Measurements from ENCODE around the gene RTCA.

DNA sequence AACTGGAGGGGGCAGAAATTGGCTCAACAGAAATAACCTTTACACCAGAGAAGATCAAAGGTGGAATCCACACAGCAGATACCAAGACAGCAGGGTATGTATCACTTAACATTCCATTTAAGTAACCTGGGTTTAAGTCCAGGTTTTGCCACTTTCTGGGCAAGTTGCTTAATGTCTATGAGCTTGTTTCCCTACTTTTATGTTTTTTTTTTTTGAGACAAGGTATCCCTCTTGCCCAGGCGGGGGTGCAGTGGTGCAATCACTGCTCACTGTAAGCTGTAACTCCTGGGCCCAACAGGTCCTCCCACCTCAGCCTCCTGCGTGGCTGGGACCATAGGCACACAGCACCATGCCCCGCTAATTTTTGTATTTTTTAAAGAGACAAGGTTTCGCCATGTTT, 2.2 kb downstream of the RTCA start:
- TF ChIP-seq, protein P1, sequence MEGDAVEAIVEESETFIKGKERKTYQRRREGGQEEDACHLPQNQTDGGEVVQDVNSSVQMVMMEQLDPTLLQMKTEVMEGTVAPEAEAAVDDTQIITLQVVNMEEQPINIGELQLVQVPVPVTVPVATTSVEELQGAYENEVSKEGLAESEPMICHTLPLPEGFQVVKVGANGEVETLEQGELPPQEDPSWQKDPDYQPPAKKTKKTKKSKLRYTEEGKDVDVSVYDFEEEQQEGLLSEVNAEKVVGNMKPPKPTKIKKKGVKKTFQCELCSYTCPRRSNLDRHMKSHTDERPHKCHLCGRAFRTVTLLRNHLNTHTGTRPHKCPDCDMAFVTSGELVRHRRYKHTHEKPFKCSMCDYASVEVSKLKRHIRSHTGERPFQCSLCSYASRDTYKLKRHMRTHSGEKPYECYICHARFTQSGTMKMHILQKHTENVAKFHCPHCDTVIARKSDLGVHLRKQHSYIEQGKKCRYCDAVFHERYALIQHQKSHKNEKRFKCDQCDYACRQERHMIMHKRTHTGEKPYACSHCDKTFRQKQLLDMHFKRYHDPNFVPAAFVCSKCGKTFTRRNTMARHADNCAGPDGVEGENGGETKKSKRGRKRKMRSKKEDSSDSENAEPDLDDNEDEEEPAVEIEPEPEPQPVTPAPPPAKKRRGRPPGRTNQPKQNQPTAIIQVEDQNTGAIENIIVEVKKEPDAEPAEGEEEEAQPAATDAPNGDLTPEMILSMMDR (IDR thresholded peaks at IDR 0.05) = no peak
- TF ChIP-seq POLR2A (IDR thresholded peaks at IDR 0.05) = no peak

Measured in heart left ventricle (tissue), 13 donors.